Small intestine (tissue), 7 donors: ENCODE measurements around the gene NXPH3. TPM values are rescaled to one million over a fixed set of nuclear protein-coding genes. Genes with fewer than 3 reads are reported as not detected.
"Not testable (repeated sequence)": the region's sequence is repeated elsewhere in the genome, so short reads cannot be mapped to it uniquely, and the experiment has no call there.

Source experiments
- DNase-seq, 2 donors: peaks; one replicate each; pipeline versions ENCODE4 v3.0.0 to v3.0.0-alpha.2; 2013
- FAIRE-seq: peaks from 2 replicates; lab custom pipeline; 2012; peaks lifted over from hg19 to GRCh38; lab: Jason Lieb, UNC
- H3K27ac ChIP-seq, 3 donors: one replicate each; pipeline ENCODE4 v1.5.1; 2013; ENCODE audit warnings: low read length in 2 of 3, mild to moderate bottlenecking in 2 of 3, control low read depth in 1 of 3, inconsistent platforms in 1 of 3, low read depth in 1 of 3, moderate library complexity in 1 of 3
- H3K27me3 ChIP-seq, 3 donors: one replicate each; pipeline ENCODE4 v1.6.1; 2013; ENCODE audit warnings: low read length in 3 of 3, inconsistent platforms in 1 of 3; ENCODE audit not compliant: control insufficient read depth in 3 of 3, insufficient read depth in 3 of 3
- H3K36me3 ChIP-seq, 3 donors: one replicate each; pipeline ENCODE4 v1.6.1; 2013; ENCODE audit warnings: low read length in 3 of 3, inconsistent platforms in 1 of 3, low read depth in 1 of 3, mild to moderate bottlenecking in 1 of 3, moderate library complexity in 1 of 3; ENCODE audit not compliant: control insufficient read depth in 3 of 3, insufficient read depth in 2 of 3
- H3K4me1 ChIP-seq, 3 donors: one replicate each; pipeline ENCODE4 v1.6.1; 2013; ENCODE audit warnings: low read length in 2 of 3, inconsistent platforms in 1 of 3, low read depth in 1 of 3, mild to moderate bottlenecking in 1 of 3, moderate library complexity in 1 of 3; ENCODE audit not compliant: control insufficient read depth in 3 of 3, insufficient read depth in 2 of 3
- H3K4me3 ChIP-seq, 3 donors: one replicate each; pipeline ENCODE4 v1.5.1; 2013; ENCODE audit warnings: low read length in 3 of 3, control low read depth in 1 of 3, inconsistent platforms in 1 of 3, low read depth in 1 of 3, mild to moderate bottlenecking in 1 of 3, moderate library complexity in 1 of 3
- H3K9me3 ChIP-seq, 2 donors: one replicate each; pipeline ENCODE4 v1.6.1; 2013; ENCODE audit warnings: low read depth in 1 of 2, low read length in 1 of 2; ENCODE audit not compliant: control insufficient read depth in 2 of 2, insufficient read depth in 1 of 2
- WGBS, 3 donors: extraction: QIAGEN DNeasy Blood & Tissue Kit; methylation state at CpG; one replicate each; pipeline ENCODE4 v1.1.7; 2013; 5-methylcytosine and 5-hydroxymethylcytosine counted together
- polyA plus RNA-seq, 4 donors: library from polyadenylated mRNA; stranded (reverse) in 3 of 4; unstranded in 1 of 4; fragments of 200-250 nt in 3 of 4; fragments of 120-200 nt in 1 of 4; gene quantifications; one replicate each; pipeline versions ENCODE4 v1.2.1 to v1.2.3, GENCODE V29; 2013
- donor health status: healthy with polysubstance abuse.
- donor health status: control.
- donor health status: control.
- donor health status: Bipolar disorder and iron deficiency.
- donor health status: healthy.

NXPH3 gene
- polyA plus RNA-seq, 4 donors = 0.31 to 2.3 TPM; not detected in 2

DNA sequence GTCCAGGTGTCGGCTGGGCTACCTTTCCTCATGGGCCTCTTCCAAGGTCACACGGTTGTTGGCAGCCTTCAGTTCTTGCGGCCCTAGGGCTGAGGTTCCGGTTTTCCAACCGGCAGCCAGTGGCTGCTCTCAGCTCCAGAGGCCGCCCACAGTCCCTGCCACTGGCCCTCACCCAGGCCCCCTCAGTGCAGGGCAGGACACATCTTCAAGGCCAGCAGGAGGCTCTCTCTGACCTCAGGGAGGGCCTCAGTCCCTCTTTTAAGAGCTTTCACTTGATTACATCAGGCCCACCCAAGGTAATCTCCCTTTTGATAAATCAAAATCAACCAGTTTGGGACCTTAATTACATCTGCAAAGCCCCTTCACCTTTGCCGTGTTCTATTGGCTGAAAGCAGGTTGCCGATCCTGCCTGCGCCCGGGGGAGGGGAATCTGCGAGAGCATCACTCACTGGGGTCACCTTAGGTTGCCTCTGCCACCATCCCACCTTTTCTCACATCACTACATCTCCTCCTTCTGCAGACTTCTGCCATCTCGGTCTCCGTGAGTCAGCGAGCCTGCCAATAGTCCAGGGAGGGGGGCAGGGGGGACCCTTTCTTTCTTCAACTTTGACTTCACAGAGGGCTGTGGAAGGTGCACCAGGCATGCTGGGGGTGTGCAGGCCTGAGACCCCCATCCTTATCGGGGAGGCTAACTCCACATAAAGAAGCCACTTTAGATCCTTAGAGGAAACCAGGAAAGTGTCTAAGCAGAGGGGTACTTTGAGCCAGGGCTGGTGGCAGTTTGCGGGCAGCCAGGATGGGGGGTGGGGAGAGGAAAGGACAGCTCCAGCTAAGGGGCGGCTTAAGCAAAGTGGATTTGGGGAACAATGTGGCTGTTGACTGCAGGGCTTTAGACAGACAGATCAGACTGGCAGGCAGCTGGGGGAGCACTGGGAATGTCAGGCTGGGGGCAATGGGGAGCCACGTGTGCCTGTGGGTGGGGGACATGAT is 28.8 kb upstream of the NXPH3 start:
- Histone ChIP-seq H3K4me1 (no peaks in the 10 kb centered on the region), H3K27ac (no peak overlapping the region), H3K27me3 (peaks cover 0 to 15% (median 0%) of the 10 kb centered on the region in 3 donors), H3K36me3 (no peaks in the 10 kb centered on the region), H3K9me3 (no peaks in the 10 kb centered on the region), H3K4me3 (no peak overlapping the region)
- 73 to 85% (median 78%) methylated on average over 18 of the region's 18 CpGs for WGBS, 3 donors
- FAIRE-seq (no peak), DNase-seq (no peak)

DNA sequence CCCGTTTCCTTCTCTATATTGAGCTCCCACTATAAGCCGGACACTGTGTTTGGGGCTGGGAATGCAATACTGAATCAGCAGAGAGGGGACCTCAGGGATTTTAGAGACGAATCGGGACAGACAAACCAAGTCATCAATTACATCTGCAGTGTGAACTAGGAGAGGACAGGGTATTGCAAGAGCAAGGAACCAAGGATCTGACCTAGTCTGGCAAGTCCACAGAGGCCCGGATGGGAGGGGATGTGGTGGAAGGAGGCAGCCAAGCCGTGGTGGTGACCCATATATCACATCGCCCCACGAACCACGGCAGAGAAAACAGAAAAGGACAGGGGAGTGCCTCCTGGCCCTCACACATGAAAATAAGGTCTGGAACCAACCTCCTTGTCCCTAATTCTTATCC is 28.1 kb upstream of the NXPH3 start:
- peaks cover 0 to 15% (median 0%) of the 10 kb centered on the region in 3 donors for H3K27me3 ChIP-seq
- H3K9me3 ChIP-seq = no peaks in the 10 kb centered on the region
- no peak for FAIRE-seq
- H3K27ac ChIP-seq = no peak overlapping the region
- H3K4me1 ChIP-seq = no peaks in the 10 kb centered on the region
- no peaks in the 10 kb centered on the region for H3K36me3 ChIP-seq
- H3K4me3 ChIP-seq = no peak overlapping the region
- WGBS, 3 donors = 69 to 73% (median 70%) methylated on average over 9 of the region's 9 CpGs
- no peak for DNase-seq

DNA sequence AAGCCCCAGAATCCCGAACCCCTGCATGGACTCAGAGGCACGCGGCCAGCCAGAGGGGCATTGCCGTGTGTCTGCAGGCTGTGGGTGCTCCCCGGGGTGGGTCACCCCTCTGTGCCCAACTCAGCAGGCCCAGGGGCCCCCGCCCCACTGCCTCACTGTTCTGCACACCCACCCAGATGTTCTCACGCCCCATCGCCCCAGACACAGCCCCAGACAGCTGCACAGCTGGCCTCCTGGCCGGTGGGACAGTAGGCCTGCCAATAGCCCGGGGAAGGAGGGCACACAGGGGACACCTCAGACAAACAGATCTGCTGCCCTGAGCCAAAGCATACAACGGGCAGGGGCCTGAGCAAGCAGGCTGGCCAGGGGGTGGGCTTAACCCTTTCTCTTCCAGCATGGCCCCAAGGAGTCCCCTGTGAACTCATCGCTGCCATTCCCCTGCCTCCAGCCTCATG is 27.6 kb upstream of the NXPH3 start:
- no peak for FAIRE-seq
- no peak for DNase-seq
- 62 to 65% (median 65%) methylated on average over 12 of the region's 12 CpGs for WGBS, 3 donors
- H3K9me3 ChIP-seq = no peaks in the 10 kb centered on the region
- no peaks in the 10 kb centered on the region for H3K4me1 ChIP-seq
- no peak overlapping the region for H3K27ac ChIP-seq
- H3K4me3 ChIP-seq = no peak overlapping the region
- peaks cover 0 to 15% (median 0%) of the 10 kb centered on the region in 3 donors for H3K27me3 ChIP-seq
- no peaks in the 10 kb centered on the region for H3K36me3 ChIP-seq

DNA sequence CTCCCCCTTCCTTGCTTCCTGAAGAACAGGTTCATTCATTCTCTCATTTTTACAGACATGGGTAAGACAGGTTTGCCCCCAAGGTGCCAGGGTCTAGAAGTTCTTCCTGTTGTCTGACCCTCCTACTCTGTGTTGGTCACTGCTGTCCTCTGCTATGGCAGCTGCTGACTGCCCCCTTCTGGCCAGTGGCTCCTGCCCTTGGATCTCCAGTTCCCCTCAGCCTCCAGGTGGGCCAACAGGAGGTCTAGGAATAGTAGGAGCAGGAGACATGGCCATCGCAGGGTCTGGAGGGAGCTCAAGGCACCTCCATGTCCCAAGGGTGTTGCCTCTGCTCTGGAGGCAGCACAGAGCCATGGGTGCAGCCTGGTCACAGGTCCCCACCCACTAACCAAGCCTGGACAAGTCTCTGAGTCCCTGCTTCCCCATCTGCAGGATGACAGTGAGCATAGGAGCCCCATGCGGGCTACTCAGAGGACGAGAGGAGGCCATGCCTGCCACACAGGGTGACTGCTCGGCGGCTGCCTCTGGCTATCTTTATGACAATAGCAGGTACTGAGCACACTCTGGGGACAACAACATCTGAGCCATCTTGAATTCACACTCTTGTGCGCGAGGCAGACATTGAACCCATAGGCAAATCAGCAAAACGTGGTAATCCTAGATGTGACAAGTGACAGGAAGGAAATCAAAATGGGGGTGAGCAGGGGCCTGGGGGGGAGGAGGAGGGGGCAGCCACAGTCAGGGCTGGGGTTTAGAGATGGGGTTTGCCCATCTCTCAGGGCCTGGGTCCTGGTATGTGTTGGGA is 27.0 kb upstream of the NXPH3 start:
- FAIRE-seq = no peak
- whole genome bisulfite sequencing, 3 donors = 70 to 86% (median 77%) methylated on average over 8 of the region's 8 CpGs
- Histone ChIP-seq H3K36me3 (no peaks in the 10 kb centered on the region), H3K9me3 (no peaks in the 10 kb centered on the region), H3K27me3 (peaks cover 0 to 15% (median 0%) of the 10 kb centered on the region in 3 donors), H3K4me3 (no peak overlapping the region), H3K27ac (no peak overlapping the region), H3K4me1 (no peaks in the 10 kb centered on the region)
- DNase-seq = no peak

DNA sequence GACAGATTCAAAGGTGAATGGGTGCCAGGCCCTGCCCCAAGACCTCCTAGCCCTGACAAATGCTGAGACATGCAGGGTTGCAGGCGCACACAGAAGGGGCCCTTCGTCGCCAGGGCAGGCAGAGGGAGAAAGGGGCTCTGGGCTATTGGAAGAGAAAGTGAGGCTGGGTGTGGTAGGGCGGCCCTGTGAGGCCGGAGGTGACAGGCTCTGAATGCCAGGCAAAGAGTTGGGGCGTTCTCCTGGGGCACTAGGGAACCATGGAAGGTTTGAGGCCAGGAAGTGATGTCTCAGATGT is 26.4 kb upstream of the NXPH3 start:
- Histone ChIP-seq H3K9me3 (no peaks in the 10 kb centered on the region), H3K27me3 (peaks cover 0 to 15% (median 0%) of the 10 kb centered on the region in 3 donors), H3K4me1 (no peaks in the 10 kb centered on the region), H3K4me3 (no peak overlapping the region), H3K27ac (no peak overlapping the region), H3K36me3 (no peaks in the 10 kb centered on the region)
- FAIRE-seq = no peak
- DNase-seq = no peak
- WGBS, 3 donors = 86 to 94% (median 92%) methylated on average over 6 of the region's 6 CpGs

DNA sequence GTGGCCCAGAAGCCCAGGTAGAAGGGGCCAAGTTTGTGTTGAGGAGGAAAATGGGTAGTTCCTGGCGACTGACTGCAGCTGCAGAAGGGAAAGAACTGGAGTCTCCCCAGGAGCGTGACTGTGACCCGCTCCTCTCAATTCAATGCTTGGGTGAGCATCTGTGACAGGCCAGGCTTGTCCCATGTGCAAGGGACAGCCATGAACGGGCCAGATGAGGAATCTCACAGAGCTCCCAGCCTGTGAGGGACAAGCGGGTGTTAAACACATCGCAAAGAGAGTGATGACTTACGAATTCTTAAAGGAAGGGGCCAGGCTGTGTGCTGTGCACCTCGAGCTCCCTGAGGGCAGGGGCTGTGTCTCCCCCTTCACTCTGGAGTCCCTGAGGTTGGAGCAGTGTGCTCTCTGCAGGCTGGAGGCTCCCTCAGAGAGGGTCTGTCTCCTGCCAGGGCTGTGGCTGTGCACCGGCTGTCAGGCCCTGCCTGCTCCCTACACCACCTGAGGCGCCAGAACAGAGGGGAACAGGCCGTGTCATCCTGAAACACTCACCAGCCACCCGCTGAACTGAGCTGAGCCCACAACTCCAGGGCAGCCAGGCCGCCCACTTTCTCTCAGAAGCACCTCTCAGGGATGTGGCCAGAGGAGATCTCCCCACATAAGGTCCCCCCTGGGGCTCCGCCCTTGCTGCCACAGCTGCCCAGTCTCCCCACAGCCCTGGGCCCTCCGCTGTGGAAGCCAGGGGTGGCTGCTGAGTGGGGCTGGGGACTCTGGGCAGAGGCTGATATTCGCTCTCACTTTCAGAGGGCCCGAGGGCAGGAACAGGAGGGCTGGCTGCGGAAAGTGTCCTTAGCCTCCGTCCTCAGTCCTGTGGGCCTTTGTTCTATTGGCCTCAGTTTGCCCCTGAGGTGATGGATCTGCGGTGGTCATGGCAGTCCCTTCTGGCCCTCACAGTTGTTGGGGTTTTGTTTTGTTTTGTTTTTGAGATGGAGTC is 25.7 kb upstream of the NXPH3 start:
- H3K9me3 ChIP-seq = no peaks in the 10 kb centered on the region
- H3K27me3 ChIP-seq = peaks cover 0 to 15% (median 0%) of the 10 kb centered on the region in 3 donors
- H3K4me1 ChIP-seq = no peaks in the 10 kb centered on the region
- H3K27ac ChIP-seq = no peak overlapping the region
- no peaks in the 10 kb centered on the region for H3K36me3 ChIP-seq
- FAIRE-seq = no peak
- H3K4me3 ChIP-seq = no peak overlapping the region
- no peak for DNase-seq
- WGBS, 3 donors = 88 to 89% (median 88%) methylated on average over 20 of the region's 20 CpGs

DNA sequence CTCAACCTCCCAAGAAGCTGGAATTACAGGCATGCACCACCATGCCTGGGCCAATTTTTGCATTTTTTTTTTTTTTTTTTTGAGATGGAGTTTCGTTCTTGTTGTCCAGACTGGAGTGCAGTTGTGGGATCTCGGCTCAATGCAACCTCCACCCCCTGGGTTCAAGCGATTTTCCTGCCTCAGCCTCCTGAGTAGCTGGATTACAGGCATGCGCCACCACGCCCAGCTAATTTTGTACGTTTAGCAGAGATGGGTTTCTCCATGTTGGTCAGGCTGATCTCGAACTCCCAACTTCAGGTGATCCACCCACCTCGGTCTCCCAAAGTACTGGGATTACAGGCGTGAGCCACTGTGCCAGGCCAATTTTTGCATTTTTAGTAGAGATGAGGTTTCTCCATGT is 24.9 kb upstream of the NXPH3 start:
- not testable (repeated sequence) for H3K36me3 ChIP-seq, H3K4me3 ChIP-seq, DNase-seq, H3K9me3 ChIP-seq, H3K27ac ChIP-seq, FAIRE-seq, H3K4me1 ChIP-seq
- 87 to 94% (median 90%) methylated on average over 9 of the region's 9 CpGs for WGBS, 3 donors
- H3K27me3 ChIP-seq = peaks cover 0 to 15% (median 0%) of the 10 kb centered on the region in 3 donors
